ENCODE measurements around the gene SAP30. TPM values are rescaled to one million over a fixed set of nuclear protein-coding genes. Genes with fewer than 3 reads are reported as not detected.

SAP30 gene
- total RNA-seq, 2 donors from 2014 or later: 25.4 to 27.3 TPM

DNA sequence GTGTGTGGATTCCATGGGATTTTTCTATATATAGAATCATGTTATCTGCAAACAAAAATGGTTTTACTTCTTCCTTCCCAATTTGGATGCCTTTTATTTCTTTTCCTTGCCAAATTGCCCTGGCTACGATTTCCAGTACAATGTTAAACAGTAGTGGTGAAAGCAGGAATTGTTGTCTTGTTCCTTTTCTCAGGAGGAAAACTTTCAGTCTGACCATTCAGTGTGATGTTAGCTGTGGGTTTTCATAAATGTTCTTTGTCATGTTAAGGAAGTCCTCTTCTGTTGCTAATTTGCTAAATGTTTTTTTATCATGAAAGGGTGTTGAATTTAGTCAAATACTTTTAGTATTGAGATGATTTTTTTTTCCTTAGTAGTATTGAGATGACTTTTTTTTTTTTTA, 10.9 kb downstream of the SAP30 start:
- Histone ChIP-seq H3K4me3 (no peak overlapping the region), H3K27ac (no peak overlapping the region), H3K9me3 (no peaks in the 10 kb centered on the region), H3K4me1 (peaks cover 0 to 5% of the 10 kb centered on the region in 2 donors), H3K27me3 (no peaks in the 10 kb centered on the region), H3K36me3 (no peaks in the 10 kb centered on the region)
- TF ChIP-seq, protein P1, sequence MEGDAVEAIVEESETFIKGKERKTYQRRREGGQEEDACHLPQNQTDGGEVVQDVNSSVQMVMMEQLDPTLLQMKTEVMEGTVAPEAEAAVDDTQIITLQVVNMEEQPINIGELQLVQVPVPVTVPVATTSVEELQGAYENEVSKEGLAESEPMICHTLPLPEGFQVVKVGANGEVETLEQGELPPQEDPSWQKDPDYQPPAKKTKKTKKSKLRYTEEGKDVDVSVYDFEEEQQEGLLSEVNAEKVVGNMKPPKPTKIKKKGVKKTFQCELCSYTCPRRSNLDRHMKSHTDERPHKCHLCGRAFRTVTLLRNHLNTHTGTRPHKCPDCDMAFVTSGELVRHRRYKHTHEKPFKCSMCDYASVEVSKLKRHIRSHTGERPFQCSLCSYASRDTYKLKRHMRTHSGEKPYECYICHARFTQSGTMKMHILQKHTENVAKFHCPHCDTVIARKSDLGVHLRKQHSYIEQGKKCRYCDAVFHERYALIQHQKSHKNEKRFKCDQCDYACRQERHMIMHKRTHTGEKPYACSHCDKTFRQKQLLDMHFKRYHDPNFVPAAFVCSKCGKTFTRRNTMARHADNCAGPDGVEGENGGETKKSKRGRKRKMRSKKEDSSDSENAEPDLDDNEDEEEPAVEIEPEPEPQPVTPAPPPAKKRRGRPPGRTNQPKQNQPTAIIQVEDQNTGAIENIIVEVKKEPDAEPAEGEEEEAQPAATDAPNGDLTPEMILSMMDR (IDR thresholded peaks at IDR 0.05): no peak
- no peak for DNase-seq (ENCODE audit: low spot score)

DNA sequence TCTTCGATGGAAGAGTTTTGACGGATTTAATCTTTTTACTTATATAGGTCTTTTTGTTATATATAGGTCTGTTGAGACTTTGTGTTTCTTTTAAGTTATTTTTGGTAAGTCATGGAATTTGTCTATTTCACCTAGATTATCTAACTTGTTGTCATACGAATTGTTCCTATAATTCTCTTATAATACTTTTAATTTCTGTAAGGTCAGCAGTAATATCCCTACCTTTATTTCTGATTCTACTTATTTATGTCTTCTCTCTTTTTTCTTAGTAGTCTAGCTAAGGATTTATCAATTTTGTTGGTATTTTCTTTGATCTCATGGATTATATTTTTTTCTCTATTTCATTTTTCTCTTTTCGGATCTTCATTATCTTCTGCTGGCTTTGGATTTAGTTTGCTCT, 11.6 kb downstream of the SAP30 start:
- no peak overlapping the region for H3K4me3 ChIP-seq
- H3K27ac ChIP-seq: no peak overlapping the region
- no peak for DNase-seq (ENCODE audit: low spot score)
- no peaks in the 10 kb centered on the region for H3K36me3 ChIP-seq
- H3K9me3 ChIP-seq: no peaks in the 10 kb centered on the region
- H3K27me3 ChIP-seq: no peaks in the 10 kb centered on the region
- H3K4me1 ChIP-seq: peaks cover 0 to 5% of the 10 kb centered on the region in 2 donors
- TF ChIP-seq, protein P1 (IDR thresholded peaks at IDR 0.05): no peak

DNA sequence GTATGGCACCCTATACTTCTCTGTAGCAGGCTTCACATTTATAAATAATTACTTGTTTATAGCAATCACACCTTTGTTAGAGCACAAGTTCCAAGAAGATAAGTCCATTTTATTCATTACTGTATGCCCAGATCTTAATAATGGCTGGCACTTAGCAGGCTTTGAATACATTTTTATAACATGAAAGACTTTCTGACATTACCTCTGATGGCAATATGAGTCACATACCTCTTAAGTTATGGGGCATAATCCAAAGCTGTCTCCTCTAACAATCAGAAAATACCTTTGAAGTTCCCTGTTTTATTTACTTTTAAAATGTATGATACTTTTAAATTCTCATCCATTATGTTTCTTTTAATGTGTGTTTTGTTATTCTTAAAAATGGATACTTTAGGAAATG, 16.0 kb downstream of the SAP30 start:
- H3K4me3 ChIP-seq: no peak overlapping the region
- H3K9me3 ChIP-seq: no peaks in the 10 kb centered on the region
- no peak for DNase-seq (ENCODE audit: low spot score)
- H3K4me1 ChIP-seq: no peaks in the 10 kb centered on the region
- no peaks in the 10 kb centered on the region for H3K27me3 ChIP-seq
- H3K27ac ChIP-seq: no peak overlapping the region
- TF ChIP-seq, protein P1 (IDR thresholded peaks at IDR 0.05): no peak
- H3K36me3 ChIP-seq: peaks cover 3% of the 10 kb centered on the region

DNA sequence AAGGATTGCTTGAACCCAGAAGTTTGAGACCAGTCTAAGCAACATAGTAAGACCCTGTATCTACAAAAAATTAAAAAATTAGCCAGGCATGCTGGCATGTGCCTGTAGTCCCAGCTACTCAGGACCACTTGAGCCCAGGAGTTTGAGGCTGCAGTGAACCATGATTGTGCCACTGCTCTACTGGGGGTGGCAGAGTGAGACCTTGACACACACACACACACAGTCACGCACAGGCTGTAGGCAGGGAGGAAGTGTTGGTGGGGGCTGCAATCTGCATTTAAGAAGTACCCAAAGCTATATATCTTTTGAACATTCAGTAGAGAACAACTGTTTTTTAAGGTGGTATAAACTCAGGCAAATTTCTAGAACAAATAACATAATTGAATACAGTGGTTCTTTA, 20.9 kb downstream of the SAP30 start:
- TF ChIP-seq, protein P1 (IDR thresholded peaks at IDR 0.05): no peak
- no peak overlapping the region for H3K27ac ChIP-seq
- DNase-seq (ENCODE audit: low spot score): no peak
- H3K4me1 ChIP-seq: no peaks in the 10 kb centered on the region
- no peak overlapping the region for H3K4me3 ChIP-seq
- H3K36me3 ChIP-seq: peaks cover 15% of the 10 kb centered on the region
- no peaks in the 10 kb centered on the region for H3K27me3 ChIP-seq
- no peaks in the 10 kb centered on the region for H3K9me3 ChIP-seq

DNA sequence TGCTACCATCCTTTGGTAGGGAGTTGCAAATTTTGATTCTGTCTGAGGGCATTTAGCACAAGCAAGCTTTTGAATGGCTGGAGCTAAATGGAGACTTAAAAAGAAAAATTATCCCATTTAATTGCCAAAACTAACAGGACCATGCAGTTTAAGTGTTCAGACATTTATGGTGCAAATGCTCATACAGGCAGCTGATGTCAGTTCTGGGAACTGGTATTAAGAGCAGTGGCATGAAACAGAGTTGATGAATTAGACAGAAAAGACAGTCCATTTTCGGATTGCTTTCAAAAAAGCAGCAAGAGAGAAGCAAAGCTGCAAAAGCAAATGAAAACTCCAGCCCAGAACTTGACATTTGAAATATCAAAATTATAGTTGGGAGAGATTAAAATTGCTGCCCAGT, 26.9 kb downstream of the SAP30 start:
- TF ChIP-seq, protein P1 (IDR thresholded peaks at IDR 0.05): no peak
- H3K4me3 ChIP-seq: no peak overlapping the region
- no peak overlapping the region for H3K27ac ChIP-seq

DNA sequence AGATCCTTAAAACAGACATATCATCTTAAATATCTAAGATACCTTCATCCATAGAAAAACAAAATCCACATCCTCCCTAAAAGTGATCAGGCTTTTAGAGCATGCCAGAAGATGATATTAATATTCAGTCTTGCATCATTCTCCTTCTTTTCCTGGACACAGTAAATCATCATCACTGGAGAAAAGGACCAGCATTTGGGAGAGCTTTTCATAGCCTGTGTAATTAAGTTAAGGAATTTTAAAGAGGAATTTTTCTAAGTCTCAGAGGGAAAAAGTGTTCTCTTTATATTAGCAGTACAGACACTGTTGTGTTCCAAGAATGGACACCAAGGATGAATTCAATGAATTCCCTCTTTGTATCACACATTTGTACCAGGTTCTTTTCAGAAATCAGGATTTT, 27.5 kb downstream of the SAP30 start:
- DNase-seq (ENCODE audit: low spot score): no peak
- Histone ChIP-seq H3K27me3 (no peaks in the 10 kb centered on the region), H3K9me3 (no peaks in the 10 kb centered on the region), H3K27ac (no peak overlapping the region), H3K4me3 (no peak overlapping the region), H3K36me3 (no peaks in the 10 kb centered on the region), H3K4me1 (no peaks in the 10 kb centered on the region)
- TF ChIP-seq, protein P1 (IDR thresholded peaks at IDR 0.05): no peak

More for the DNA sequence above, 26.9 kb downstream of the SAP30 start:
- Histone ChIP-seq H3K36me3 (peaks cover 4% of the 10 kb centered on the region), H3K4me1 (no peaks in the 10 kb centered on the region), H3K27me3 (no peaks in the 10 kb centered on the region), H3K9me3 (no peaks in the 10 kb centered on the region)
- no peak for DNase-seq (ENCODE audit: low spot score)

All from right atrium auricular region (tissue), 2 donors.